Measurements from ENCODE around the gene RTKN. TPM values are rescaled to one million over a fixed set of nuclear protein-coding genes. Genes with fewer than 3 reads are reported as not detected.

The RTKN gene
- total RNA-seq, 1 donor from 2014 or later: 6.7 TPM

DNA sequence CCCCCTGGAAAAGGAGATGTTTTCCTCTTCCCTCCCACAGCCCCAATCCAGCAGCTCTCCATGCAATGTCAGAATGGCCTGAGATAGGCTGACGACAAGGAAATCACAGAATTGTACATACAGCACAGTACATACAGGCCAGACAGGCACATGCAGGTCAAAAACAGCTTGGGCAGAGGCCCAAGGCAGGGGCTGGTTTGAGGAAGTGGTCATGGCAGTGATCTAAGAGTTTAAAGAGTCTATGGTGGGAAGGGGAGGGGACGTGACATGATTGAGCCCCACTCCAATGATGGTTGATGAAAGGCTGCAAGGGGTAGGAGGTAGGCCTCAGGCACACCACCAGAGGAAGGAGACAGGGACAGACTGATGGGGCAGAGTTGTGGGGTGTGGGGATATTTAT lies 65.9 kb downstream of the RTKN start:
- DNase-seq: no peak

Other genes starting within 250 kb of the RTKN start
- 37.0 TPM for gene MTHFD2, start 243.3 kb downstream of the RTKN start, total RNA-seq
- gene SLC4A5, start 98.5 kb downstream of the RTKN start, total RNA-seq: 2.2 TPM
- 97.2 TPM for gene DCTN1, start 61.6 kb downstream of the RTKN start, total RNA-seq
- 0.62 TPM for gene C2orf81, start 20.3 kb downstream of the RTKN start, total RNA-seq
- gene WDR54, start 20.2 kb downstream of the RTKN start, total RNA-seq: 30.7 TPM
- gene INO80B, start 13.2 kb upstream of the RTKN start, total RNA-seq: 15.3 TPM
- 23.6 TPM for gene WBP1, start 16.5 kb upstream of the RTKN start, total RNA-seq
- gene MOGS, start 23.4 kb upstream of the RTKN start, total RNA-seq: 22.5 TPM
- gene MRPL53, start 30.7 kb upstream of the RTKN start, total RNA-seq: 11.5 TPM
- 35.6 TPM for gene CCDC142, start 41.1 kb upstream of the RTKN start, total RNA-seq
- gene TTC31, start 41.1 kb upstream of the RTKN start, total RNA-seq: 5.9 TPM
- not detected for gene LBX2, start 57.7 kb upstream of the RTKN start, total RNA-seq
- 6.4 TPM for gene PCGF1, start 65.8 kb upstream of the RTKN start, total RNA-seq
- not detected for gene TLX2, start 72.5 kb upstream of the RTKN start, total RNA-seq
- gene DQX1, start 84.3 kb upstream of the RTKN start, total RNA-seq: not detected
- gene AUP1, start 87.8 kb upstream of the RTKN start, total RNA-seq: 40.4 TPM
- gene HTRA2, start 88.0 kb upstream of the RTKN start, total RNA-seq: 56.3 TPM
- 16.1 TPM for gene LOXL3, start 112.0 kb upstream of the RTKN start, total RNA-seq
- 3.4 TPM for gene DOK1, start 112.8 kb upstream of the RTKN start, total RNA-seq
- gene M1AP, start 206.4 kb upstream of the RTKN start, total RNA-seq: not detected
- gene SEMA4F, start 212.3 kb upstream of the RTKN start, total RNA-seq: 15.3 TPM